ENCODE results near the gene RERE.

Gene RERE

GRCh38 chr1:8358241-8358896, 459.1 kb downstream of the RERE start:
- no peak overlapping the region for H3K9ac ChIP-seq (ENCODE audit: low read length)
- peaks cover 87 to 92% of the 10 kb centered on the region in 2 experiments for H3K36me3 ChIP-seq (ENCODE audit: control insufficient read depth in 1 of 2, insufficient read depth in 2 of 2, low read length in 2 of 2)
- H3K9me3 ChIP-seq (ENCODE audit: insufficient read depth, low read depth, low read length), result no peaks in the 10 kb centered on the region
- H3K27ac ChIP-seq (ENCODE audit: low read depth, low read length), result no peak overlapping the region
- H3K4ac ChIP-seq (ENCODE audit: low read depth, low read length), result no peak overlapping the region
- no peak overlapping the region for H2AK5ac ChIP-seq (ENCODE audit: low read length)
- H4K8ac ChIP-seq (ENCODE audit: low read depth, low read length), result no peak overlapping the region
- H2BK120ac ChIP-seq (ENCODE audit: insufficient read depth, low read length, poor library complexity), result no peak overlapping the region
- H2BK12ac ChIP-seq (ENCODE audit: low read length), result no peak overlapping the region
- H3K23ac ChIP-seq (ENCODE audit: low read length), result no peak overlapping the region
- H4K91ac ChIP-seq (ENCODE audit: low read depth, low read length), result no peak overlapping the region
- WGBS (ENCODE audit: extremely low coverage, insufficient coverage, insufficient read length), result no CpG with 5 or more reads among the region's 46 CpGs
- H4K12ac ChIP-seq (ENCODE audit: low read depth, low read length), result no peak overlapping the region
- H3K4me3 ChIP-seq (ENCODE audit: low read depth, low read length), result no peak overlapping the region
- no peaks in the 10 kb centered on the region for H3K27me3 ChIP-seq (ENCODE audit: insufficient read depth, low read length)
- no peaks in the 10 kb centered on the region for H3K79me1 ChIP-seq (ENCODE audit: low read length)
- no peak overlapping the region for H2BK5ac ChIP-seq (ENCODE audit: low read depth, low read length, poor library complexity)
- no peak overlapping the region for H3K4me2 ChIP-seq (ENCODE audit: low read length)
- no peak for DNase-seq
- H2AFZ ChIP-seq (ENCODE audit: insufficient read depth, low read length, poor library complexity), result no peak overlapping the region
- no peak overlapping the region for H3K14ac ChIP-seq (ENCODE audit: low read length)
- H3K18ac ChIP-seq (ENCODE audit: low read length), result no peak overlapping the region
- H3K4me1 ChIP-seq (ENCODE audit: control insufficient read depth in 1 of 2, insufficient read depth in 2 of 2, low read length in 2 of 2), result no peaks in the 10 kb centered on the region
- no peaks in the 10 kb centered on the region for H3K79me2 ChIP-seq (ENCODE audit: control insufficient read depth, insufficient read depth, low read length, poor library complexity)

- Histone ChIP-seq H3K79me2 (ENCODE audit: control insufficient read depth, insufficient read depth, low read length, poor library complexity) (no peaks in the 10 kb centered on the region), H3K4ac (ENCODE audit: low read depth, low read length) (no peak overlapping the region), H2AK5ac (ENCODE audit: low read length) (no peak overlapping the region), H2AFZ (ENCODE audit: insufficient read depth, low read length, poor library complexity) (no peak overlapping the region), H3K18ac (ENCODE audit: low read length) (no peak overlapping the region), H3K4me3 (ENCODE audit: low read depth, low read length) (no peak overlapping the region), H3K9ac (ENCODE audit: low read length) (no peak overlapping the region), H3K9me3 (ENCODE audit: insufficient read depth, low read depth, low read length) (no peaks in the 10 kb centered on the region), H3K27ac (ENCODE audit: low read depth, low read length) (no peak overlapping the region), H2BK12ac (ENCODE audit: low read length) (no peak overlapping the region), H3K4me2 (ENCODE audit: low read length) (no peak overlapping the region), H3K36me3 (ENCODE audit: control insufficient read depth in 1 of 2, insufficient read depth in 2 of 2, low read length in 2 of 2) (peaks cover 82 to 92% of the 10 kb centered on the region in 2 experiments), H3K4me1 (ENCODE audit: control insufficient read depth in 1 of 2, insufficient read depth in 2 of 2, low read length in 2 of 2) (no peaks in the 10 kb centered on the region), H2BK5ac (ENCODE audit: low read depth, low read length, poor library complexity) (no peak overlapping the region), H2BK120ac (ENCODE audit: insufficient read depth, low read length, poor library complexity) (no peak overlapping the region), H4K91ac (ENCODE audit: low read depth, low read length) (no peak overlapping the region), H3K14ac (ENCODE audit: low read length) (no peak overlapping the region), H4K8ac (ENCODE audit: low read depth, low read length) (no peak overlapping the region), H3K23ac (ENCODE audit: low read length) (no peak overlapping the region), H4K12ac (ENCODE audit: low read depth, low read length) (no peak overlapping the region), H3K27me3 (ENCODE audit: insufficient read depth, low read length) (no peaks in the 10 kb centered on the region), H3K79me1 (ENCODE audit: low read length) (no peaks in the 10 kb centered on the region)
- no peak for DNase-seq
- no CpG with 5 or more reads among the region's 14 CpGs for WGBS (ENCODE audit: extremely low coverage, insufficient coverage, insufficient read length)
These were observed 459.9 kb downstream of the RERE start for GRCh38 chr1:8357329-8358101.

GRCh38 chr1:8356256-8357209, 460.9 kb downstream of the RERE start:
- Histone ChIP-seq H3K27ac (ENCODE audit: low read depth, low read length) (no peak overlapping the region), H2BK5ac (ENCODE audit: low read depth, low read length, poor library complexity) (no peak overlapping the region), H3K14ac (ENCODE audit: low read length) (no peak overlapping the region), H3K23ac (ENCODE audit: low read length) (no peak overlapping the region), H3K4me3 (ENCODE audit: low read depth, low read length) (no peak overlapping the region), H3K79me1 (ENCODE audit: low read length) (no peaks in the 10 kb centered on the region), H2AK5ac (ENCODE audit: low read length) (no peak overlapping the region), H3K4me2 (ENCODE audit: low read length) (no peak overlapping the region), H2AFZ (ENCODE audit: insufficient read depth, low read length, poor library complexity) (no peak overlapping the region), H3K4ac (ENCODE audit: low read depth, low read length) (no peak overlapping the region), H3K9me3 (ENCODE audit: insufficient read depth, low read depth, low read length) (no peaks in the 10 kb centered on the region), H4K8ac (ENCODE audit: low read depth, low read length) (no peak overlapping the region), H3K27me3 (ENCODE audit: insufficient read depth, low read length) (no peaks in the 10 kb centered on the region), H3K18ac (ENCODE audit: low read length) (no peak overlapping the region), H3K36me3 (ENCODE audit: control insufficient read depth in 1 of 2, insufficient read depth in 2 of 2, low read length in 2 of 2) (peaks cover 77 to 88% of the 10 kb centered on the region in 2 experiments), H2BK12ac (ENCODE audit: low read length) (no peak overlapping the region), H4K91ac (ENCODE audit: low read depth, low read length) (no peak overlapping the region), H3K4me1 (ENCODE audit: control insufficient read depth in 1 of 2, insufficient read depth in 2 of 2, low read length in 2 of 2) (no peaks in the 10 kb centered on the region), H3K79me2 (ENCODE audit: control insufficient read depth, insufficient read depth, low read length, poor library complexity) (no peaks in the 10 kb centered on the region), H4K12ac (ENCODE audit: low read depth, low read length) (no peak overlapping the region), H3K9ac (ENCODE audit: low read length) (no peak overlapping the region), H2BK120ac (ENCODE audit: insufficient read depth, low read length, poor library complexity) (no peak overlapping the region)
- WGBS (ENCODE audit: extremely low coverage, insufficient coverage, insufficient read length), result no CpG with 5 or more reads among the region's 27 CpGs
- DNase-seq, result no peak

- no peaks in the 10 kb centered on the region for H3K9me3 ChIP-seq (ENCODE audit: insufficient read depth, low read depth, low read length)
- no peak overlapping the region for H3K4ac ChIP-seq (ENCODE audit: low read depth, low read length)
- no peak overlapping the region for H2BK12ac ChIP-seq (ENCODE audit: low read length)
- H3K27me3 ChIP-seq (ENCODE audit: insufficient read depth, low read length), result no peaks in the 10 kb centered on the region
- H3K23ac ChIP-seq (ENCODE audit: low read length), result no peak overlapping the region
- H2BK5ac ChIP-seq (ENCODE audit: low read depth, low read length, poor library complexity), result no peak overlapping the region
- H2AK5ac ChIP-seq (ENCODE audit: low read length), result no peak overlapping the region
- no peak overlapping the region for H3K9ac ChIP-seq (ENCODE audit: low read length)
- no peak overlapping the region for H3K27ac ChIP-seq (ENCODE audit: low read depth, low read length)
- H4K12ac ChIP-seq (ENCODE audit: low read depth, low read length), result no peak overlapping the region
- H2BK120ac ChIP-seq (ENCODE audit: insufficient read depth, low read length, poor library complexity), result no peak overlapping the region
- H4K8ac ChIP-seq (ENCODE audit: low read depth, low read length), result no peak overlapping the region
- H2AFZ ChIP-seq (ENCODE audit: insufficient read depth, low read length, poor library complexity), result no peak overlapping the region
- H3K4me2 ChIP-seq (ENCODE audit: low read length), result no peak overlapping the region
- no peaks in the 10 kb centered on the region for H3K79me1 ChIP-seq (ENCODE audit: low read length)
- H3K36me3 ChIP-seq (ENCODE audit: control insufficient read depth in 1 of 2, insufficient read depth in 2 of 2, low read length in 2 of 2), result peaks cover 69 to 79% of the 10 kb centered on the region in 2 experiments
- H3K79me2 ChIP-seq (ENCODE audit: control insufficient read depth, insufficient read depth, low read length, poor library complexity), result no peaks in the 10 kb centered on the region
- H4K91ac ChIP-seq (ENCODE audit: low read depth, low read length), result no peak overlapping the region
- no CpG with 5 or more reads among the region's 24 CpGs for whole genome bisulfite sequencing (ENCODE audit: extremely low coverage, insufficient coverage, insufficient read length)
- H3K4me1 ChIP-seq (ENCODE audit: control insufficient read depth in 1 of 2, insufficient read depth in 2 of 2, low read length in 2 of 2), result no peaks in the 10 kb centered on the region
- no peak for DNase-seq
- no peak overlapping the region for H3K14ac ChIP-seq (ENCODE audit: low read length)
- no peak overlapping the region for H3K18ac ChIP-seq (ENCODE audit: low read length)
- no peak overlapping the region for H3K4me3 ChIP-seq (ENCODE audit: low read depth, low read length)
These were observed 461.8 kb downstream of the RERE start for GRCh38 chr1:8355439-8356255.
